Left ventricle myocardium superior (tissue), 1 donor: ENCODE results near the gene INVS. TPM values are rescaled to one million over a fixed set of nuclear protein-coding genes. Genes with fewer than 3 reads are reported as not detected.
"Not testable (repeated sequence)": the region's sequence is repeated elsewhere in the genome, so short reads cannot be mapped to it uniquely, and the experiment has no call there.

Source experiments
- ATAC-seq: fragments of 200-7000 bp; cut with Tn5 transposase; one replicate; pipeline ENCODE4 v1.9.1; 2020; ENCODE audit warnings: mild to moderate bottlenecking, moderate library complexity
- DNase-seq: peaks from one replicate; pipeline ENCODE4 v3.0.0-alpha.2; 2020
- intact Hi-C: fragments of 100-400 bp; cut with micrococcal nuclease; formaldehyde crosslinking; loops from one replicate; pipeline ENCODE4 v1.11.0; 2022
- total RNA-seq: library from RNA; stranded (reverse); fragmentation: NEBNext Ultra II Directional; extraction: Animal tissue kit (Norgen Biotek cat#: 25700); gene quantifications from one replicate; pipeline ENCODE4 v1.2.1, GENCODE V29; 2021
- donor health status: DM: no; HTN: yes; CAD: no; lungs with severe emphysema.

The INVS gene
- total RNA-seq, 1 donor from 2014 or later = 6.1 TPM

GRCh38 chr9:100111235-100111634 lies 12.2 kb downstream of the INVS start:
- peak; percentile 90 for DNase-seq
- intact Hi-C loops = no loop called here
- peak; percentile 99 for ATAC-seq

- intact Hi-C loops = no loop called here
- ATAC-seq (no peak), DNase-seq (no peak)
Observed at GRCh38 chr9:100112677-100113336, 13.8 kb downstream of the INVS start.

- ATAC-seq = no peak
- intact Hi-C loops = no loop called here
- DNase-seq = no peak
Observed at GRCh38 chr9:100117316-100117715, 18.3 kb downstream of the INVS start.

- intact Hi-C loops = no loop called here
- ATAC-seq = no peak
- DNase-seq = no peak
Observed at GRCh38 chr9:100120286-100120685, 21.2 kb downstream of the INVS start.

- ATAC-seq (no peak), DNase-seq (no peak)
- intact Hi-C loops = no loop called here
Observed at GRCh38 chr9:100125236-100125635, 26.2 kb downstream of the INVS start.

- intact Hi-C loops = no loop called here
- ATAC-seq = no peak
- no peak for DNase-seq
Observed at GRCh38 chr9:100125910-100126309, 26.9 kb downstream of the INVS start.

- intact Hi-C loops = no loop called here
- ATAC-seq (no peak), DNase-seq (no peak)
Observed at GRCh38 chr9:100126423-100126822, 27.4 kb downstream of the INVS start.

GRCh38 chr9:100129772-100130171 lies 30.7 kb downstream of the INVS start:
- intact Hi-C loops = no loop called here
- no peak for ATAC-seq
- DNase-seq = no peak

- intact Hi-C loops = no loop called here
- ATAC-seq (no peak), DNase-seq (no peak)
Observed at GRCh38 chr9:100131216-100131615, 32.2 kb downstream of the INVS start.

GRCh38 chr9:100131875-100132430 lies 32.9 kb downstream of the INVS start:
- ATAC-seq (no peak), DNase-seq (no peak)
- intact Hi-C loops = no loop called here

GRCh38 chr9:100134731-100135130 lies 35.7 kb downstream of the INVS start:
- ATAC-seq = no peak
- DNase-seq = no peak
- intact Hi-C loops = no loop called here

GRCh38 chr9:100136799-100137198 lies 37.8 kb downstream of the INVS start:
- DNase-seq, intact Hi-C loops, ATAC-seq: not testable (repeated sequence)

GRCh38 chr9:100140303-100140702 lies 41.3 kb downstream of the INVS start:
- intact Hi-C loops, DNase-seq, ATAC-seq: not testable (repeated sequence)

- not testable (repeated sequence) for ATAC-seq
Observed at GRCh38 chr9:100141862-100142261, 42.8 kb downstream of the INVS start.

GRCh38 chr9:100145167-100145934 lies 46.3 kb downstream of the INVS start:
- ATAC-seq, DNase-seq, intact Hi-C loops: not testable (repeated sequence)

More at GRCh38 chr9:100141862-100142261, 42.8 kb downstream of the INVS start:
- intact Hi-C loops, DNase-seq: not testable (repeated sequence)

- DNase-seq, ATAC-seq, intact Hi-C loops: not testable (repeated sequence)
Observed at GRCh38 chr9:100145976-100146375, 46.9 kb downstream of the INVS start.

GRCh38 chr9:100150214-100150613 lies 51.2 kb downstream of the INVS start:
- intact Hi-C loops = no loop called here
- no peak for DNase-seq
- no peak for ATAC-seq

- ATAC-seq (no peak), DNase-seq (no peak)
- intact Hi-C loops = no loop called here
Observed at GRCh38 chr9:100160021-100160420, 61.0 kb downstream of the INVS start.

- ATAC-seq (no peak), DNase-seq (no peak)
- intact Hi-C loops = no loop called here
Observed at GRCh38 chr9:100167176-100167575, 68.1 kb downstream of the INVS start.

- no peak for DNase-seq
Observed at GRCh38 chr9:100167915-100168654, 69.0 kb downstream of the INVS start.

More at GRCh38 chr9:100167915-100168654, 69.0 kb downstream of the INVS start:
- intact Hi-C loops = no loop called here
- ATAC-seq = no peak
